Suprapubic skin (tissue), 4 donors: ENCODE data around the gene TEC.

Experiments
- EP300 ChIP-seq: sonication (generic); formaldehyde crosslinking; IDR thresholded peaks from one replicate; pipeline ENCODE4 v1.6.1; 2017; ENCODE audit warnings: antibody characterized with exemption
- POLR2A ChIP-seq, 2 donors: fragments of 450-650 bp; IDR thresholded peaks; one replicate each; pipeline ENCODE4 v1.6.1; 2017; ENCODE audit warnings: antibody characterized with exemption in 2 of 2, mild to moderate bottlenecking in 2 of 2, moderate library complexity in 2 of 2
- POLR2AphosphoS5 ChIP-seq, 3 donors: sonication (generic); formaldehyde crosslinking; IDR thresholded peaks; one replicate each; pipeline ENCODE4 v1.6.1; 2017; ENCODE audit warnings: antibody characterized with exemption in 3 of 3
- TF ChIP-seq, protein P1 (sequence below), 2 donors: fragments of 200-600 bp in 1 of 2; fragments of 450-650 bp in 1 of 2; sonication (generic) in 1 of 2; IDR thresholded peaks; one replicate each; pipeline ENCODE4 v1.5.1; 2016 to 2019; ENCODE audit warnings: antibody characterized with exemption in 2 of 2, mild to moderate bottlenecking in 1 of 2, moderate library complexity in 1 of 2

DNA sequence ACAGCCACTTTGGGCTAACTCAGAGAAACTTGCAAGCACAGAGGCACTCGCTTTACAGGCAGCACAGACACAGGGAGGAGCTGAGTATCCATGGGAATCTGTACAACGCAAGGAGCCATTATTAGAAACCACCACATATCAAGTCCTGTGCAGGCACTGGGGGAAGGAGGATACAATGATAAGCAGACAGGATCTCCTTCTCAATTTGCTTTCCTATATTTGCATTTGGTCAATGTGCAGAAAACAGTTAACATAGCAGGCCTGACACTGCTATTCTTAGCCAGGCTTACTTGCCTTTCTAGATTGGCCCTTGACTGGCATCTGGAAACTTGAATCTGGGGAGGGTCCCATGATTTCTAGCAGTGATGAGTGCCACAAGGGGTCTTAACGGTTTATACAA lies 65.8 kb downstream of the TEC start:
- TF ChIP-seq, protein P1, sequence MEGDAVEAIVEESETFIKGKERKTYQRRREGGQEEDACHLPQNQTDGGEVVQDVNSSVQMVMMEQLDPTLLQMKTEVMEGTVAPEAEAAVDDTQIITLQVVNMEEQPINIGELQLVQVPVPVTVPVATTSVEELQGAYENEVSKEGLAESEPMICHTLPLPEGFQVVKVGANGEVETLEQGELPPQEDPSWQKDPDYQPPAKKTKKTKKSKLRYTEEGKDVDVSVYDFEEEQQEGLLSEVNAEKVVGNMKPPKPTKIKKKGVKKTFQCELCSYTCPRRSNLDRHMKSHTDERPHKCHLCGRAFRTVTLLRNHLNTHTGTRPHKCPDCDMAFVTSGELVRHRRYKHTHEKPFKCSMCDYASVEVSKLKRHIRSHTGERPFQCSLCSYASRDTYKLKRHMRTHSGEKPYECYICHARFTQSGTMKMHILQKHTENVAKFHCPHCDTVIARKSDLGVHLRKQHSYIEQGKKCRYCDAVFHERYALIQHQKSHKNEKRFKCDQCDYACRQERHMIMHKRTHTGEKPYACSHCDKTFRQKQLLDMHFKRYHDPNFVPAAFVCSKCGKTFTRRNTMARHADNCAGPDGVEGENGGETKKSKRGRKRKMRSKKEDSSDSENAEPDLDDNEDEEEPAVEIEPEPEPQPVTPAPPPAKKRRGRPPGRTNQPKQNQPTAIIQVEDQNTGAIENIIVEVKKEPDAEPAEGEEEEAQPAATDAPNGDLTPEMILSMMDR (IDR thresholded peaks at IDR 0.05) = no peak
- no peak for TF ChIP-seq POLR2AphosphoS5 (IDR thresholded peaks at IDR 0.05)
- TF ChIP-seq POLR2A (IDR thresholded peaks at IDR 0.05) = no peak
- TF ChIP-seq EP300 = no peak
